ENCODE data around the gene SP140L. TPM values are rescaled to one million over a fixed set of nuclear protein-coding genes. Genes with fewer than 3 reads are reported as not detected.
"Not testable (repeated sequence)": the region's sequence is repeated elsewhere in the genome, so short reads cannot be mapped to it uniquely, and the experiment has no call there.

The SP140L gene
- polyA plus RNA-seq, 4 donors: 8.4 to 14.1 (median 11.4) TPM

DNA sequence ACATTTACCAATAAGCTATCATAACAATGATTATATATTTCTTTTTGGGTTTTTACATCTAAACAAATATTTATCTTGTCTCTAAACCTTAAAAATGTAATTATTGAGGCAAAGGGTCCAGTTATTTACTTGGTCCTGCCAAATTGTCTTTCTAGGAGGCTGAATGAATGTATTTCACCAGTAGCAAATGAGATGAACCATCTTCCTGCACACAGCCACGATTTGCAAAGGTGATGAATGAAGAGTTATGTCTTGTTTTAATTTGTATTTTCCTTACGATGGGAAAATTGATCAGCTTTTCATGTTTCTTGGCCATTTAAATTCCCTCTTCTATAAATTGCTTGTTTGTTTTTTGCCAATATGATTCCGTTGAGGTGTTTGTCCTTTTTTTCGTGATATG is 90.4 kb downstream of the SP140L start:
- DNase-seq (ENCODE audit: low read depth in 4 of 4, low spot score in 3 of 4): no peak

DNA sequence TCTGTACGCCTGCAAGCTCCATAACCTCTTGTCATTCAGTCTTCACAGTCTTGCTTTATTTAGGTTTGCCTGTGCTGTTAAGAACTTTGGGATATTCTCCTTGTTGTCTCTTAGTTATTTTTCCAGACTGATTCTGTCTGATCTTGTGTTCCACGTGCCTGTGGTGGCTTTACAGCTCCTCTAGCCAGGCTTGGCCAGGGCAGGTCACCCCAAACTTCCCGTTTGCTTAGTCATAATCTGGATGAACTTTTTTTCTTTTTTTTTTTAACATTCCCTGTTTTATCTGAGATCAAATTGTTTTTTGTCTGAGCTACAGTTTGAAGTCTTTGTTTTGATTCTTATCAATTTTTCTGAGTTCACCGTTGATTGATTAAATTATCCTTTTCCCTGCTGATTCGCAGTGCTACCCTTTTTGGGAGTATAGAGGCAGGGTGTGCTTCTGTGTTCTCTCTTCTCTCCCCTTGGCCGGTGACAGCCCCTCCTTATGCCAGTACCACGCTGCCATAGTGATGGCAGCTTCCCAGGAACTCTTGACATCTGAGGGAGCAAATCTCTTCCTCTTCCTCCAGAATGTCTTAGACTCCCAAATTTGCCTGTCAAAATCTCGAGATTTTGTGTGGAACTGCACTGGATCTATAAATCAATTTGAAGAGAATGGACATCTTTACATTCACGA is 91.5 kb downstream of the SP140L start:
- DNase-seq (ENCODE audit: low read depth in 4 of 4, low spot score in 3 of 4): no peak

DNA sequence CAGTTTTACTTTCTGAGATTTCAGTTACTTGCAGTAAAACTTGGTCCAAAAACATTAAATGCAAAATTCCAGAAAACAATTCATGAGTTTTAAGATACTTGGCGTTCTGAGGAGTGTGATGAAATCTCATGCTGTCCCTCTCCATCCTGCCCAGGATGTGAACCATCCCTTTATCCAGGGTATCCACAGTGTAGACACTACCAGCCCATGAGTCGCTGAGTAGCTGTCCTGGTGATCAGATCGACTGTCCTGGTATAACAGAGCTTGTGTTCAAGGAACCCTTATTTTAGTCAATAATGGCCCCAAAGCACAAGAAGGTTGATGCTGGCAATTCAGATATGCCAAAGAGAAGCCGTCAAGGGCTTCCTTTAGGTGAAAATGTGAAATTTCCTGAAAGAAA is 92.2 kb downstream of the SP140L start:
- no peak for DNase-seq (ENCODE audit: low read depth in 4 of 4, low spot score in 3 of 4)

DNA sequence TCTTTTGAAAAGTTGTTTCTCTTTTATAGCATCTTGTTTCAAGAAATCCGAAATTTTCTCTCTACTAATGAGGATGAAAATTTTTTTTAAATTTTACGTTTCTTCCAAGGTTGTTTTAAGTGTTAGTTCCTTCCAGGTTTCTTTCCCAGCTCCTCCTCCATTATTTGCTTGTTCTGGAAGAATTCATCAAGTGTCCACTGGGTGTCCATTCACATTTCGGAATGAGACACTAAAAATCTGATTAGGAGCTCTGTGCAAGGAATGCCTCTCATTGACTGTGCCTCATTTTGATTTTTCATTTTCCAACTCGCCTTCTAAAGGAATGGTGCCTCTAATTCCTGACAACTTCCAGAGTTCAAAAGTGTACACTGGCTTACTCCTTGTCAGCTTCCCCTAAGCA is 95.2 kb downstream of the SP140L start:
- DNase-seq (ENCODE audit: low read depth in 4 of 4, low spot score in 3 of 4): no peak

DNA sequence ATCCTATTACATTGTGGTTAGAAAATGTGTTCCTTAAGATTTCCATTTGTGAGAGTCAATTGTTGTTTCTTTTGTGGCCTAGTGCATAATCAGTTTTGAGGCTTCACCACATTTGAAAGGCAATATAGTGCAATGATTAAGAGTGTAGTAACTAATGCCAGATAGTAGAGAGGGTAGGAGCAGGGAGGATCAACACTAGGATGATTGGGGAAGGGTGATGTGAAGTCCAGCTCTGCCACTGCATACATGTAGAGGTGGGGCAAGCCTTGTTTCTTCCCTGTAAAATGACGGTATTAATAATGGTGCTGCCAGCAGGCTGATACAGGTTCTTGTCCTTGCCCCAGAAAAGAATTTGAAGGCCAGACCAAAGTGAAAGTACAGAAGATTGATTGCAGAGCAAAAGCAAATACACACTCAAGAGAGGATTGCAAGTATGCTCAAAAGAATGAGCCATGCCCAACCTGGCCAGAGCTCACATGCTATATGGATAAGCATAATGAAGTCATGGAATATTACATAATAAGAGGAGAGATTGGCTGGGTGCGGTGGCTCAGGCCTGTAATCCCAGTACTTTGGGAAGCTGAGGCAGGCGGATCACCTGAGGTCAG is 97.0 kb downstream of the SP140L start:
- no peak for DNase-seq (ENCODE audit: low read depth in 4 of 4, low spot score in 3 of 4)

DNA sequence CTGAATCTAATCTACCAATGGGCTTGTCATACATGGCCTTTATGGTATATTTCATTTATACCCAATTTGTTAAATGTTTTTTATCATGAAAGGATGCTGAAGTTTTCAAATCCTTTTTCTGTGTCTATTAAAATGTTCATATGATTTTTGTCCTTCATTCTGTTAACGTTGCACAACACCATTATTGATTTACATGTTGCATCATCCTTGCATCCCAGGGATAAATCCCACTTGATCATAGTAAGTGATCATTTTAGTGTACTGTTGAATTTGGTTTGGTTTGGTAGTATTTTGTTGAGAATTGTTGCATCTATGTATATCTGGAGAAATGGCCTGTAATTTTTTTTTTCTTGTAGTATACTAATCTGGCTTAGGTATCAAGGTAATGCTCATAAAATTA is 98.4 kb downstream of the SP140L start:
- no peak for DNase-seq (ENCODE audit: low read depth in 4 of 4, low spot score in 3 of 4)

DNA sequence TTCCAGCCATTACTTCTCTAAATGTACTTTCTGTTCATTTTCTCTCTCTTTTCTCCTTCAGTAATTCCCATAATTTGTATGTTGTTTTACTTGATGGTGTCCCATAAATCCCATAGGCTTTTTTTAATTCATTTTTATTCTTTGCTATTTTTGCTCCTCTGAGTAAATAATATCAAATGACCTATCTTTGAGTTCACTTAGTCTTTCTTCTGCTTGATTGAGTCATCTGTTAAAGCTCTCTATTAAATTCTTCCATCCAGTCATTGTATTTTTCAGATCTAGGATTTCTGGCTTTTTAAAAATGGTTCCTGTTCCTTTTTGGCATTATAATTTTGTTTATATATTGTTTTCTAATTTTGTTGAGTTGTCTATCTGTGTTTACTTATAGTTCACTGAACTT is 102.5 kb downstream of the SP140L start:
- no peak for DNase-seq (ENCODE audit: low read depth in 4 of 4, low spot score in 3 of 4)

DNA sequence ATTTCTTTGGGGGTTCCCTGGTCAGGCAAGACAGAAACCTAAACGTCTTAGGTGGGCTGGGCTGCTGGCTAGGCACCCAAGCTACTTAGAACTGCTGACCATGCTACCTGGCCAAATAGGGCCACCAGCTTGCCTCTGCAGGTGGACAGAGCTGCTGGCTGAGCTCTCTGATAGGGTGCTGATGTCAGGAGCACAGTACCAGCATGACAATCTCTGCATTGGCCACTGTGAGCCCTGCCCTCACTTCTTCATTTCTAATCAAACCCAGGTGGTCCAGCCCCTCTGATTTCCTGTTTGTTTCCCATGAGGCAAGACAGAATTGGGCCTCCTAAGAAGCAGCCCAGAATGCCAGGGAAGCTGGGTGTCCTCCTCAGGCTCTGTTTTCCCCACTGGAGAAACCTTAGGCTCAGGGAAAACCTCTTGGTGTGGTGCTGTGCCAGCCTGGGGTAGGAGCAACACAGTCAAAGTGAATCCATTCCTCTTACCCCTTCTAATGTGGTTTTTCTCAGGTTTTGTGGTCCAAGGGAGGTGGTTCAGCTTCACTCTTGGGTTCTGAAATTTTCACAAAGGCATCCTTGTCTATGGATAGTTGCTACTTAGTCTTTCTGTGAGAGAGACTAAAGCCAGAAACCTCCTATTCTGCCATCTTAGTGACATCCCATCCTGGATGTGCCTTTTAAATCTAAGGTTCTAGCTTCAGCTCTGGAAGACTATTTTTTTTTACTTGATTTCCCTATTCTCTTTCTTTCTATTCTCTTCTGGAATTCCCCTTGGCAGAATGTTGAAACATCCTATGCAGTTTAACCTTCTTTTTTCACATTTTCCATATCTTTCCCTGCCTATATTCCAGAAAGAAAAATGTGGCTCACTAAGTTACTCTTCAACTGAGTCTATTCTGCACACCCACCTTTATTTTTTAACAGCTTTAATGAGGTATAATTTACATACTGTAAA is 104.2 kb downstream of the SP140L start:
- DNase-seq (ENCODE audit: low read depth in 4 of 4, low spot score in 3 of 4): no peak

DNA sequence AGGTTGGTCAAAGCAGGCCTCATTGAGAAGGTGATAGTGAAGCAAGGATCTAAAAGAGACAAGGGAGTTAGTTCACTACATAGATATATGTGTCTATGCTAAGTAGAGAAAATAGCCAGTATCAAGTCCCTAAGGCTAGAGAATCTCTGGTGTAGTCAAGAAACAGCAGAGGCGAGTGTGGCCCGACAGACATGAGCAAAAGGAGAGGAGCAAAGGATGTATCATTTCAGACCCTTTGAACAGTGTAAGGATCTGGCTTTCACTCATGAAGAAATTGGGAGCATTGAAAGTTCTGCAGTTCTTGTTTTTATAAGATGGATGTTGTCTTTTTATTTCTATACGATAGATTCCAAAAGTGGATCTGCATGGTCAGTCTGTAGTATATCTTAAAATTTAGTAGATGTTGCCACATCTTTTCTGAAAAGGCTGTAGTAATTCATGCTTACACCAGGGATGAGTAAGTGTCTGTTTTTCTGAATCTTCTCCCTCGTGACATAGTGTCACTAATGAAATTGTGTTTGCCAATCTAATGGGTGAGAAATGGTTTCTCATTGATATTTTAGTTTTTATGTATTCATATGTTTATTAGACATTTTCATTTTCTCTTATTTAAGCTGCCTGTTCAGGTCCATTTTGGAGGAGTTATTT is 107.8 kb downstream of the SP140L start:
- no peak for DNase-seq (ENCODE audit: low read depth in 4 of 4, low spot score in 3 of 4)

DNA sequence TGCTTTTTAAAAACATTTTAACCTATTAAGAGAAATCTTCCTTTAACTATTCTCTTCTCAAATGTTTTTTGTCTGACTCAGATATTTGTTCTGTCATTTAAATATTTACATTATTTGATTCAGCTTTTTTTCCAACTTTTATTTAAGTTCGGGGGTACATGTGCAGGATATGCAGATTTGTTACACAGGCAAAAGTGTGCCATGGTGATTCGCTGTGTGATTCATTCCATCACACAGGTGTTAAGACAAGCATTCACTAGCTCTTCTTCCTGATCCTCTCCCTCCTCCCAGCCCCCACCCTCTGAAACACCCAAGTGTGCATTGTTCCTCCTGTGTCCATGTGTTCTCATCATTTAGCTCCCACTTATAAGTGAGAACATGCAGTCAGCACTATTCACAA is 108.4 kb downstream of the SP140L start:
- DNase-seq (ENCODE audit: low read depth in 4 of 4, low spot score in 3 of 4): no peak

DNA sequence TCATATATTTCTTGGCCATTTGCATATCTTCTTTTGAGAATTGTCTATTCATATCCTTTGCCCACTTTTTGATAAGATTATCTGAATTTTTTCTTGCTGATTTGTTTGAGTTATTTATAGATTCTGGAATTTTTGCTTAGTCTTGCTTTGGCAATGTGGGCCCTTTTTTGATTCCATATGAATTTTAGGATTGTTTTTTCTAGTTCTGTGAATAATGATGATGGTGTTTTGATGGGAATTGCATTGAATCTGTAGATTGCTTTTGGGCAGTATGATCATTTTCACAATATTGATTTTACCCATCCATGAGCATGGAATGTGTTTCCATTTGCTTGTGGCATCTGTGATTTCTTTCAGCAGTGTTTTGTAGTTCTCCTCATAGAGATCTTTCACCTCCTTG is 112.1 kb downstream of the SP140L start:
- DNase-seq (ENCODE audit: low read depth in 4 of 4, low spot score in 3 of 4): not testable (repeated sequence)

DNA sequence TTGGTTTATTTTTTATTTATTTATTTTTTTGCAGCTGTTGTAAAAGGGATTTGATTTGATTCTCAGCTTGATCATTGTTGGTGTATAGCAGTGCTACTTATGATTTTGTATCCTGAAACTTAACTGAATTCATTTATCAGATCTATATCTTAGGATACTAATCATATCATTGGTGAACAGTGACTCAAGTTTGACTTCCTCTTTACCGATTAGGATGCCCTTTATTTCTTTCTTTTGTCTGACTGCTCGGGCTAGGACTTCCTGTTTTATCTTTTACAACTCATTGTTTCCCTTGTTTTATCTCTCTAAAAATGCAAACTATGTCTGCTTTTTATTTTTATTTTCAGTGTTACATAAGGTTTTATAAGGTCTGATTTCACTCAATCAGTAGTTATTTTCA is 112.6 kb downstream of the SP140L start:
- no peak for DNase-seq (ENCODE audit: low read depth in 4 of 4, low spot score in 3 of 4)

DNA sequence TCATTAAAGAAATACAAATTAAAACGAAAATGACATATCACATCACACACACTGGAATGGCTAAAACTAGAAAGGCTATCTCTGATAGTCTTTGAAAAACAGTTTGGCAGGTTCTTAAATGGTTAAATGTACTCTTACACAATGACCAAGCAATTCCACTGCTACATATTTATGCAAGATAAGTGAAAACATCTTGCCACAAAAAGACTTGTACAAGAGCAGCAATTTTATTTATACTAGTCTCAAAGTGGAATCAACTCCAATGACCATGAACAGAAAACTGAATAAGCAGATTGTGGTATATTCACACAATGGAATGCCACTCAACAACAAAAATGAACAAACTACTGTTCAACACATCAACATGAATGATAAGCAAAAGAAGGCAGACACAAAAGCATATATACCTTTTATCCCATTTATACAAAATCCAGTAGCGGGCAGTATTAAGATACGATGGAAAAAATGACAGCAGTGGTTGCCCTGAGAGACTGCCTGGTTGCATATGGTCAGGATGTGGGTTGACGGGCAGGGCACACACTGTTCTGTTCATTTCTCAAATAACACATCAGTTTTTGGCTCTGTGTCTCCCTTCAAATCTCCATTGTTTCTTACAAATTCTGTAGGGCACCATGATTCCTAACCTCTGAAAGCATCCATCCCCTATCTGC is 114.4 kb downstream of the SP140L start:
- DNase-seq (ENCODE audit: low read depth in 4 of 4, low spot score in 3 of 4): no peak

DNA sequence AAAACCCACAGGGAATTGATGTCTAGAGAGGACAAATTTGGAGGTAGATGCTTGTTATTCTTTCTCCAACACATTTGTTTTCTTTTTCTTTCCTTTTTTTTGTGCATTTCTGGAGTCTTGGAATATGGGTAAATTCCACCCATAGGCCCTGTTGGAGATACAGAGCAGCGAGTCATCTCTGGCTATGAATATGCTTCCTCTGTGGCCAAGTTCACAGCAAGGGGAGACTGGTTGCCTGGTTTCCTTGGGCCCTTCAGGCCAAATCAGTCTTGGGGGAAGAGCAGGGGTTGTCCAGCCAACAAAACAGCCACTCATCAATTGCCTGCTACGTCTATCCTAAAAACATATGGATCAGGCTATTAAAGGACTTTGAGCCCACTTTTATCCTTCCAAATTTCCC is 116.5 kb downstream of the SP140L start:
- DNase-seq (ENCODE audit: low read depth in 4 of 4, low spot score in 3 of 4): no peak

DNA sequence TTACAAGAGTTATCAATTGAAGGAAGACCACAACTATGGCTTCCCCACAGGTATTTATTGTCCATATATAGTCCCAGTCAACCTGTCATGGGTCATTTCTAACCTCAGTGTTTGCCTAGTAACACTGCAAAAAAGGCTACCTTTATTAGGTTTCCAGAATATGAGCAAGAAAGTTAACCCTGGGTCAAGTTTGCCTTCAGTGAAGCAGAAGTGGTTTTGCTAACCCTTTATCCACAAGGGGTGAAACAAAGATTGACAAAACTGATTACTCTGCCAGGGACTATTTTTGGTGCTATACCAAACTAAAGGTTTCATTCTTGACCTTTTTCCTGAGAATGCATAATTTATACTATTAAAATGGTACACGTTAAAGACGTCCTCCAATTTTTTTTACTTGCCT is 117.8 kb downstream of the SP140L start:
- DNase-seq (ENCODE audit: low read depth in 4 of 4, low spot score in 3 of 4): no peak

DNA sequence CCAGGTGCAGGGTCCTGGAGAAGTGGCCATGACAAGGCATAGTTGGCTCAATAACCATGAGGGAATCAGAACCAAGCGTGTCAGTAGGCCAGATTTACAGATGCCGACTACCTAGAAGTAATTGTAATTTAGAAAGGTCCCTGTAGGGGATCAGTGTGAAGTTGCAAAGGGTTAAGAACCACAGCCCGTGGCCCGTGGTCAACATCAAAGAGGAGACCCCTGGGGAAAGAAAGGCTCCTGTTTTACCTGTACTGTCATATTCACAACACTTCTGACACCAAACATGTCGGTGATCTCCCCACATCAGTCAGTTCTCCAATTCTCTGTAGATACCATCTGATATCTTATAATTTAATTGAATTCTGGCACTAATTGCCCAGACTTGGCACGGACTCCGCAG is 120.0 kb downstream of the SP140L start:
- DNase-seq (ENCODE audit: low read depth in 4 of 4, low spot score in 3 of 4): no peak

DNA sequence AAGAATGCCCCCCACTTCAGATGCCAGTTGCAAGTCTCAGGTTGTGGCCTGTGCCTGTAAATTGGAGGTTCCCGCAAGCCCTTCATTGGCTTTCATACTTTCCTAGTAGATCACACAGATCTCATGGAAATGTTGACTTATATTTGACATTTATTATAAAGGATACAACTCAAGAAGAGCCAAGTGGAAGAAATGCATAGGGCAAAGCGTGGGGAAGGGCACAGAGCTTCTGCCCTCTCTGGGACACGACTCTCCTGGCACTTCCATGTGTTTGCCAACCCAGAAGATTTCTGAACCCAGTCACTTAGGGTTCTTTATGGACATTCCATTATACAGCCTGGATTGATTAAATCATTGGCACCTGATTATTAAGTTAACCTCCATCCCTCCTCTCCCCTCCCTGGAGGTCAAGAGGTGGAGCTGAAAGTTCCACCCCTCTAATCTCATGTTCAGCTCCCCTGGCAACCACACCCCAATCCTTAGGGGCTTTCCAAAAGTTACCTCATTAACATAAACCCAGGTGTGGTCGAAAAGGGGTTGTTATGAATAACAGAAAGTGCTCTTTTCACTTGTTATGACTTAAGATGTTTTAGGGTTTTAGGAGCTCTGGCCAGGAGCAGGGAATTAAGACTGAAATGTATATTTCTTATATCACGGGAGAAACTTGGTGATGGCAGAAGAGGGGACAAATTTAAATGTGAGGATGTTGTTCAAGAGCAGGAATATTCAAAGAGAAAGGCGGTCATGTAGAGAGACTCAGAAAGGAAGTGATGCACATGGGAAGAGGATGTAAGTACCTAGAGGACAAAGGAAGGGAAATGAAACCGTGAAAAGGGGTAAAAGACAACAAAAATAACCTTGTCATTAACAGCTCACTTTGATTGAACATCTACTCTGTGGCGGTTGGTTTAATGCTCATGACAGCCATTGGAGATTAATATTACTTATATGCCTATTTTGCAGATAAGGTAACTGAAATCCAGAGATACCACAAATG is 120.8 kb downstream of the SP140L start:
- no peak for DNase-seq (ENCODE audit: low read depth in 4 of 4, low spot score in 3 of 4)

DNA sequence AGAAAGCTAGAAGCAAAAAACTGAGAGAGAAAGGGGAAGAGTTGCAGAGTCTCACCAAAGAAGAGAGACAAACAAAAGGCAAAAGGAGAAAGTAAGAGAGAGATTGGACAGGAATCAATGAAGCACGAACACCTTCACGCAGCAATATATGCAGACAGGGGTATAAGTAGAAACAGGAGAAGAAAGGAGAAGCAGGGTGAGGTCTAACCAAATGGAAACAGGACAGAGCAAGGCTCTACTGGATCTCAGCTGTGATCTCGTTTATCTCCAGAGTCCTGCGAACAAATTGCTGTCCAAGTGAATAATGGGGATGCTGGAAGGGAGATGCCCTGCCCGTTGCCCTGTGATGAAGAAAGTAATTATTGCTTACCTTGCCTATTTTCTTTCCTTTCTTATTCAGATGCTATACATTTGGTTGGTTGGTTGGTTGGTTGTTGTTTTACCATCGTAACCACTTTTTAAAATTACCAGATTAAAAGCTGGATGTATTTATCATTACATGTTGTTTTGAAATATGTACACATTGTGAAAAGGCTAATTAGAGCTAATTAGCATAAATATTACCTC is 123.0 kb downstream of the SP140L start:
- DNase-seq (ENCODE audit: low read depth in 4 of 4, low spot score in 3 of 4): no peak

DNA sequence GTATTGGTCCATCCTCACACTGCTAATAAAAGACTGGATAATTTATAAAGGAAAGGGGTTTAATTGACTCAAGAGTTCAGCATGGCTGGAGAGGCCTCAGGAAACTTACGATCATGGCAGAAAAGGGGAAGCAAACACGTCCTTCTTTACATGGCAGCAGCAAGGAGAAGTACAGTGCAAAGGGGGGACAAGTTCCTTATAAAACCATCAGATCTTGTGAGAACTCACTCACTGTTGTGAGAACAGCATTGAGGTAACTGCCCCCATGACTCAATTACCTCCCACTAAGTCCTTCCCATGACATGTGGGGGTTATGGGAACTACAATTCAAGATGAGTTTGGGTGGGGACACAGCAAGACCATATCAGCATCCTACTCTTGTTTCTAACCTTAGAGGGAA is 126.0 kb downstream of the SP140L start:
- no peak for DNase-seq (ENCODE audit: low read depth in 4 of 4, low spot score in 3 of 4)

Measured in left renal pelvis (tissue), 4 donors.